Body of pancreas (tissue), 4 donors: ENCODE results near the gene ALPP.

ENCODE experiments used
- CTCF ChIP-seq, 7 experiments: fragments of 450-650 bp in 4 of 7; fragments of 200-600 bp in 3 of 7; sonication (generic) in 3 of 7; IDR thresholded peaks; one replicate each; pipeline ENCODE4 v1.5.1; 2016 to 2019; ENCODE audit warnings: antibody characterized with exemption in 7 of 7
- POLR2A ChIP-seq, 3 donors: fragments of 450-650 bp; IDR thresholded peaks; one replicate each; pipeline ENCODE4 v1.6.1; 2016; ENCODE audit warnings: antibody characterized with exemption in 3 of 3, mild to moderate bottlenecking in 2 of 3

DNA sequence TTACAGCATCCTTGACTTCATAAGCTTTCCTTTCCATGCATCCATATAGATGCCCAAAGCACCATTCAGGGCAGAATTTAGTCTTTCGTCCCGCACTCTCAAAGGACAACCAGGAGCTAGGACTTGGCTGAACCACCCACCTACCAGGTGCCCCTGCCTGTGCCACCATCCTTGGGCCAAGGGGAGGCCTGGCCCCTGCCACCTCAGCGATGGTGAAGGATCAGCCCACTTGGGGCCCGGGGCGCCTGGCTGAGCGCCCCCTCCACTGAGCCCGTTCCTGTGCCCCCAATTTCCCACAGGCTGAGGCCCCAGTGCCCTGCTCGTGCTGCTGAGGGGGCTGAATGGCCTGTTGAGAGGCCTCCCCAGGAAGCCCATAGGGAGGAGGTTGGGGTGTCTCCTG lies 33.3 kb upstream of the ALPP start:
- TF ChIP-seq CTCF (IDR thresholded peaks at IDR 0.05) (no peak), POLR2A (IDR thresholded peaks at IDR 0.05) (no peak)
